ENCODE results near the gene ZMYND11.

DNA sequence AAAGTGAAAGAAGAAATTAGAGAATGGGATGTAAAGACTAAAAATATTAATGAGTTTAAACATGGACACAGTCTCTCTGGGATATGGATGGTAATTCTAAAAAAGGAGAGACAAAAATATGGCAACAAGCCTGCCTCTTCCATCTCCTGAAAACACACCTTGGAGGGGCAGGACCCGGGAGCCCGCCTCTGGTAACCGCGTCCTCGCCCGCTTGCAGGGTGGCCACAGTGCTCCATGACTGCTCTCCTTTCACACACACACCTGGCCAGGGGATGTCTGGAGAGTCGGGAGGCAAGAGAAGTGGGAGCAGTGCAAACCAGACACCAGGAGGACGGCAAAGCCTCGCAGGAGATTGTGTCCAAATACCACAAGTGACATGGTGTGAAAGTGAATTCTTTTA, 166.3 kb downstream of the ZMYND11 start:
- TF ChIP-seq, protein P1, sequence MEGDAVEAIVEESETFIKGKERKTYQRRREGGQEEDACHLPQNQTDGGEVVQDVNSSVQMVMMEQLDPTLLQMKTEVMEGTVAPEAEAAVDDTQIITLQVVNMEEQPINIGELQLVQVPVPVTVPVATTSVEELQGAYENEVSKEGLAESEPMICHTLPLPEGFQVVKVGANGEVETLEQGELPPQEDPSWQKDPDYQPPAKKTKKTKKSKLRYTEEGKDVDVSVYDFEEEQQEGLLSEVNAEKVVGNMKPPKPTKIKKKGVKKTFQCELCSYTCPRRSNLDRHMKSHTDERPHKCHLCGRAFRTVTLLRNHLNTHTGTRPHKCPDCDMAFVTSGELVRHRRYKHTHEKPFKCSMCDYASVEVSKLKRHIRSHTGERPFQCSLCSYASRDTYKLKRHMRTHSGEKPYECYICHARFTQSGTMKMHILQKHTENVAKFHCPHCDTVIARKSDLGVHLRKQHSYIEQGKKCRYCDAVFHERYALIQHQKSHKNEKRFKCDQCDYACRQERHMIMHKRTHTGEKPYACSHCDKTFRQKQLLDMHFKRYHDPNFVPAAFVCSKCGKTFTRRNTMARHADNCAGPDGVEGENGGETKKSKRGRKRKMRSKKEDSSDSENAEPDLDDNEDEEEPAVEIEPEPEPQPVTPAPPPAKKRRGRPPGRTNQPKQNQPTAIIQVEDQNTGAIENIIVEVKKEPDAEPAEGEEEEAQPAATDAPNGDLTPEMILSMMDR (IDR thresholded peaks at IDR 0.05; ENCODE audit: low read length), result no peak
- TF ChIP-seq EZH2 (IDR thresholded peaks at IDR 0.05; ENCODE audit: borderline replicate concordance, low read length), result no peak

All from OCI-LY1 (cell line).